Stimulated activated CD8-positive, alpha-beta memory T cell treated with anti-CD3 and anti-CD28 coated beads, Interleukin-7, amount 100 ng/mL, for 4 hours (primary cell): ENCODE data around the gene TTI1.
"Not testable (repeated sequence)": the region's sequence is repeated elsewhere in the genome, so short reads cannot be mapped to it uniquely, and the experiment has no call there.

Experiments
- DNase-seq, 2 donors: peaks; one replicate each; pipeline ENCODE4 v3.0.0-alpha.2; 2020; ENCODE audit warnings: low read depth in 2 of 2

TTI1 gene

DNA sequence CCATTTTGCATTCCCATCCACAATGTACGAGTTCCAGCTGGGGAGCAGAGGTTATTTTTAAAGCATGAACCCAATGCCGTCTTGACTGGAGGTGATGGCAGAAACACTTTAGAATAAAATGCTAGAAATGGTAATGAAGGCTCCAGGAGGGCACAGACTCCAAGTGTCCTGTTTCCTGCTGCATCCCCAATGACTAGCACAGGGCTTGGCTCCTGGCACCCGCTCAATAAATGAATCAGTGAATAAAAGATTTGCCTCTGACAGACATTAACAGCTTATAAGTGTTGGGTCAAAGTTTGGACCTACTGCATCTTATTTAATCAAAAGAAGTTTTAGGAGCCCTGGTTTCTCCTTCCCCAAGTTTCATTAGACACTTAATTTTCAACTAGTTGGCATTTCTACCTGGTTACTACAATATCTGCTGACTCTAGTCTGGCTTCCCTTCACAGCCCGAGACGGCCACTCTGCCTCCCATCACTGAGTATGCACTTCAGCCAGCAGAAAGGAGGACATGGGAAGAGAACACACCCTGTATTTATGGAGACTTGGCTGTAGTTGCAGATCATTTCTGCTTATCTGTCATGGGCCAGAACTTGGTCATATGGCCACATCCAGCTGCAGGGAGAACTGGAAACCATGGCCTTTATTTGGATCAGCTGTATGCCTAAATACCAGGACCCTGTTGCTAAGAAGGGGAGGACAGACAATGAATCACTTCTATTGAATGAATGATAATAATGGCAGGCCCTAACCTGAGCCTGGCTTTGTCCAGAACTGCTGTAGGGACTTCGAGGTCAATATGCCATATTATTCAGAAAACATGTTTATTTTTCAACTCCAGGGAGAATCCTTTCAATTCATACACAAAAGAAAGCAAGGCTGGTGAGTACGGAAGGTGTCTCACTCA is 63.1 kb downstream of the TTI1 start:
- no peak for DNase-seq

DNA sequence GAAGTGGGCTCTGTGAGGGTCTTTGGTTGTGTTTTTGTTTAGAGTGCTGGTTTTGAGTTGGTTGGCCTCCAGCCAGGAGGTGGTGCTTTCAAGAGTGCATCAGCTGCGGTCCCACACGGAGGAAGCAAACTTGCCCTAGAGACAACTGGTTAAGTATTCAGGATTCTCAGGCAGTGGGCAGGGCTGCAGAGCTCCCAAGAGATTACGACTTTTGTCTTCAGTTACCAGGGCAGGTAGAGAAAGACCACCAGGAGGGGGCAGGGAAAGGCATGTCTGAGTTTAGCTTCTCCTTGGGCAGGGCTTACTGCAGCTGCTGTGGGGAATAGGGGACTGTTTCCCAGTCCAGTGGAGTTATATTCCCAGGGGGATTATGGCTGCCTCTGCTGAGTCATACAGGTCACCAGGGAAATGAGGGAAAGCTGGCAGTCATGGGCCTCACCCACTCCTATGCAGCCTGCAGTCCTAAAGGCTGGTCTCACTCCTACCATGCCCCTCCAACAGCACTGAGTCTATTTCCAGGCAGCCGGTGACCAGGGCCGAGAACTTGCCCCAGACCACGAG is 64.3 kb downstream of the TTI1 start:
- DNase-seq = no peak

DNA sequence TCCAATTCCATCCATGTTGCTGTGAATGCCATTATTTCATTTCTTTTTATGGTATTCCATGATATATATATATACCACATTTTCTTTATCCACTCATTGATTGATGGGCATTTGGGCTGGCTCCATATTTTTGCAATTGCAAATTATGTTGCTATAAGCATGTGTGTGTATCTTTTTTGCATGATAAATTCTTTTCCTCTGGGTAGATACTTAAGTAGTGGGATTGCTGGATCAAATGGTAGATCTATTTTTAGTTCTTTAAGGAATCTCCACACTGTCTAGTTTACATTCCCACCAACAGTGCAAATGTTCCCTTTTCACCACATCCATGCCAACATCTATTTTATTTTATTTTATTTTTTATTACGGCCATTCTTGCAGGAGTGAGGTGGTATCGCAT is 69.8 kb downstream of the TTI1 start:
- DNase-seq = not testable (repeated sequence)

DNA sequence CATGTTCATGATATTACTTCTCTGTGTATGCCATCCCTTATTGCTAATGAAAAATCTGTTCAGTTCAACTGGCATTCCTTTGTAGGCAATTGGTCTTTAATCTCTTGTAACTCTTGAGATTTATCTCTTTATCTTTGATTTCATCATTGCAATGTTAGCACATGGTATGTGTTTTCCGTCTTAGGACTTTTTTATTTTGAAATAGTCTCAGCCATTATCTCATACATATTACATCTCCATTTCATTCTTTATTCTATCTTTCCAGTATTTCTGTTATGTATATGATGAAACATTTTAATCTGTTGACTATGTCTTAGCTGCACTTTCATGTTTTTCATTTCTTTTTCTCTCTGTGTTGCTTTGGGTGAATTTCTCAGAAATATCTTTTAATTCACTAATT is 72.2 kb downstream of the TTI1 start:
- no peak for DNase-seq

DNA sequence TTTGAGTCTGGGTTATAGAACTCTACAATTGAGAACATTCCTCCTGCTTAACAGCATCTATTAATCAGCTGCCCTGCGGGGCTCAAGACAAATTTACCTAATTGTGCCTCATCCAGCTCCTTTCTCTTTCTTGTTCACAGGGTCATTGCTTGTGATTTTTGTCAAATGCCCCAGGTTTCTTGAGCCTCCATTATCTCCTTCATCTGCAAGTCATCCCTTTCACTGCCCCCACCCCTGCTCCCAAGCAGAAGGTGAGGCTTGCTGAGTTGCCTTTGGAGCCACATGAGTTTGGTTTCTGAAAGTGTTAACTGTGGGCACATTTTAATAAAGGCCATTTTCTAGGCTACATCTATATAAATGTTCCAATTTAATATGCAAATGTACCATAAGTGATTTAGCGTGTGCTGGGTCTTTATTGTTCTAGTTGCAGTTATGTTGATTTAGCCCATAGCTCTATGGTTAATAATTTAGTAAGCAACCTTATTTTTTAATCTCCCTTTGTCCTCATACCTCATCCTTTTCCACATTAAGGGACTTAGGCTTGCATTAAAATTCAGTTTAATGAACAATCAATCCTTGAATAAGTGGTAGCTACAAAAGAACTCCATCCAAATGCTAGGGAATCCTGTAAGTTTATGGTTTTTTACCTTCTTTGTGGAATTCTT is 74.3 kb downstream of the TTI1 start:
- no peak for DNase-seq

DNA sequence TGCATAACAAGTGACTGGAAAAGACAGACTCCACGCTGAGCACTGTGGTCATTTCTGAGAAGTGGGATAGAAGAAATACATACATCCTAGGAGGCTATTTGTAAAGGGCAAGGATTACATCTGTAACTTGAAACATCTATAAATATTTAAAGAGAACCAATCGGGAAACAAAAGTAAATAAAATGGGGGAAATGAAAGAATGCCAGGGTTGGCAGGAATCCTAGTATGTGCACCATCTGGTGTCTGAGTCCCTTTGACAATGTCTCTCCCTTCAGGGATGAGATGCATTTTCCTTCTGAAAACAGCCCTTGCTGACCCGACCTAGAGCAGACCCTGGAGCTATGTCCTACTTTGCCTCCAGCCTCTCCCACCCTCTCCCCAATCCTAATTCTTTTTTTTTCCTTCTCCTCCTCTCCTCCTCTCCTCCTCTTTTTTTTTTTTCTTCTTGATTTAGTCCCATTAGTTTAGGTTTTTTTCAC is 77.1 kb downstream of the TTI1 start:
- no peak for DNase-seq

DNA sequence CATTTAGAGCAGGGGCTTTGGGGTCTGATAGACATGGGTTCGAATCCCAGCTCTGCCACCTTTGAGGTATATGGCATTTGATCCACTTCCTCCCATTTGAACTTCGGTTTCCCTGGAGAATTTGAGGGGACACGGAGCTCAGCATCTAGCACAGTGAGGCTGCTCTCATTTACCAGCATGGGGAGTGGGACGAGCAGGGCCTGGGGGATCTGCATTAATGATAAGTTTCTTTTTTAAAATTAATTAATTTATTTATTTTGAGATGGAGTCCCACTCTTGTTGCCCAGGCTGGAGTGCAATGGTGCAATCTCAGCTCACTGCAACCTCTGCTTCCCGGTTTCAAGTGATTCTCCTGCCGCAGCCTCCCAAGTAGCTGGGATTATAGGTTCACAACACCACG is 77.7 kb downstream of the TTI1 start:
- no peak for DNase-seq

DNA sequence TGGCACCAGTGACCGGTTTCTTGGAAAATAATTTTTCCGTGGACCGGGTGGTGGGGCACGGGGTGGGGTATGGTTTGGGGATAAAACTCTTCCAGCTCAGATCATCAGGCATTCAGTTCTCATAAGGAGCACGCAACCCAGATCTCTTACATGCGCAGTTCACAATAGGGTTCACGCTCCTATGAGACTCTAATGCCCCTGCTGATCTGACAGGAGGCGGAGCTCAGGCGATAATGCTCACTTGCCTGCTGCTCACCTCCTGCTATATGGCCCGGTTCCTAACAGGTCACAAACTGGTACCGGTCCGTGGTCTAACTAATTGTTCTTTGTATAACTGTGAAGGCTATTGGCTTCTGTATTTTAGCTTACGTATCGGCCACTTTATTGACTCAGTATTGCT is 78.6 kb downstream of the TTI1 start:
- no peak for DNase-seq

DNA sequence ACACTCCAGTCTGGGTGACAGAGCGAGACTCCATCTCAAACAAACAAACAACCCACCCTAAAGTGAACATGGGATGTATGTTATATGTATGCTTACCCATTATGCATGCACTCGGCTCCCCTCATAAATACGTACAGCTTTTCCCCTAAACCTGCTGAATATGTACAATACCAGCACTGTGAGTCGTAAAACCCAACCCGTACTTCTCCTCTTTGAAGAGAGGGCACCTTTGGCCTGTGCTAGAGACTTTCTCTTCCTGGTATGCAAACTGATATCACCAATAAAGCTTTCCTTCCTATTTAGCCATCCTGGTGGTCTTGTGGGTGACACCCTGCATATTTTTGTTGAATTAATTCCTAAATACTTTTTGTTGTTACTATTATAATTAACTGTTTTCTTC is 79.1 kb downstream of the TTI1 start:
- DNase-seq = no peak

DNA sequence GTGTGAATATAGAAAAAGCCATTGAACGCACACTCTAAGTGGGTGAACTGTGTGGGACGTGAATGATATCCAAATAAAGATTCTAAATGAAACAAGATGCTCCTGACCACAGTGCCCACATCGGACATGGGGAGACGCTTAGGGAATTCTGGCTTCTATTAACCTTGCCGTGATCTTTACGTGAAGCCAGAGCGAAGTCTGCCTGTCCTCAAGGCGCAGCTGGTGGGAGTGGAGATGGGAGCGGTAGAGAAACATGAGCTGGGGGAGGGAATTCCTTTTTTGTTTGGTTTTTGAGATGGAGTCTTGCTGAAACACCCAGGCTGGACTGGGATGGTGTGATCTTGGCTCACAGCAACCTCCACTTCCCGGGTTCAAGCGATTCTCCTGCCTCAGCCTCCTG is 84.3 kb downstream of the TTI1 start:
- DNase-seq = no peak

DNA sequence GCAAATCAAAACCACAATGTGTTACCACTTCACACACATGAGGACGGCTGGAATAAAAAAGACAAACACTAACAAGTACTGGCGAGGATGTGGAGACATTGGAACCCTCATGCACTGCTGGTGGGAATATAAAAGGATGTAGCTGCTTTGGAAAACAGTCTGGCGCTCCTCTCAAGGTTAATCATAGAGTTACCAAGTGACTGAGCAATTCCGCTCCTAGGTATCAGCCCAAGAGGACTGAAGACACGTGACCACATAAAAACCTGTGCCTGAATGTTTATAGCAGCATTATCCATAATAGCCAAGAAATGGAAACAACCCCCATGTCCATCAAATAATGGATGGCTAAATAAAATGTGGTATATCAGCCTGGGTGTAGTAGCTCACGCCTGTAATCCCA is 85.3 kb downstream of the TTI1 start:
- no peak for DNase-seq

DNA sequence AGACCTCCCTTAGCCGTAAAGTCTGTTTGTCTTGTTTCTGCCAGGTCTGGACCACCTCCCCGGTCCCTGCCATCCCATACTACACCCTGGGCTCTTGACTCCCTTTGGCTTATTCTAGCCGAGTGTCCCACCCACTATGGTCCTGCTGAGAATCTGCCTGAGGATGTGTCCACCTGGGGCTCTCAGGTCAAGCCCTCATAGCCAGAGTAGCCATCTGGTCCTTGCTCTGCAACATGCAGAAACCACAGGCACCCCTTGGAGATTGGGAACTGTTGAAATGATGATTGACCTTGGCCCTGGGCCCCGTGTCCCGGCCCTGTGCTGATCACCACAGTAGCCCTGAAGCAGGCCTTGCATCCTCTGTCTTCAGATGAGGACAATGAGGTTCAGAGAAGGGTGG is 86.3 kb downstream of the TTI1 start:
- DNase-seq = no peak

DNA sequence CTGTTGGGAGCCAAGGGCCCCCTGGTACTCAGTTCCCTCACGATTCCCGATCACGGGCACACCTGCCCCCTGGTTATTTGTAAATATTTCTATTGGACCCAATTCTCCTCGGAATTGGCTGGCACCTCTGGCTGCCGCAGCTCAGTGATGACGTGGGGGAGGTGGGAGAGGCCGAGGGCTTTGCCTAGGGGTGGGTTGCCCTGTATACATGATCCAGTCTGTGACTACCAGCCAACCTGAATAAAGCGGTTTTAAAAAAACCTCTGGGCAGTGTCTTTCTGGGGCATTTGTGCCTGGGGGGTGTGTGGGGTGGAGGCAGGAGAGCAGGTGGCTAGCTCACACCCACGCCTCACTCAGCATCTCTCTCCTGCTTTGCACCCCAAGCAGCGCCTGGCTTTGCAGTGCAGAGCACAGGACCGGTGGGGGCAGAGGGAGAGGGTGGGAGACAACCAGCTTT is 88.1 kb downstream of the TTI1 start:
- DNase-seq = no peak

DNA sequence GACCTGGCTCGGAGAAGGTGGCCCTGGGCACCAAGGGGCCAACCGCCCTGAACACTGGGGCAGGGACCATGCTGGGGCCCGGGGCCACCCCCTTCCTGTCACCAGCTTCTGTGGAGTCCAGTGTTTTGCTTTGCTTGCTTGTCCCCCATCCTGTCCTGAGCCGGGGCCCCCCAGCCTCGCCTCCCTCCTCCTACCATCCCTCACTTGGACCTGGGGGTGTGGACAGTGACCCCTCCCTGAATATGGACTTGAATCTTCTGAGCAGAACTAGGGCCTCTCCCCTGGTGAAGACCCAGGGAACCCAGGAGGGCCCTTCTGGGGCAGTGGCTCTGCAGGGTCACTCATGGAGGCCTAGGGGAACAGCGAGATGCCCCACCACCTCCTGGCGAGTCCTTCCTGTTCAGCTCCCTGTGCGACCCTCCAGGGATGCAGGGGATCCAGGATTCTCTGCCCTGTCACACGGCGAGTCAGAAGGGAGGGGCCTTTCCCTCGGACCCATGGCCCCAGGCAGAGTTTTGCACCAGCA is 88.7 kb downstream of the TTI1 start:
- no peak for DNase-seq

DNA sequence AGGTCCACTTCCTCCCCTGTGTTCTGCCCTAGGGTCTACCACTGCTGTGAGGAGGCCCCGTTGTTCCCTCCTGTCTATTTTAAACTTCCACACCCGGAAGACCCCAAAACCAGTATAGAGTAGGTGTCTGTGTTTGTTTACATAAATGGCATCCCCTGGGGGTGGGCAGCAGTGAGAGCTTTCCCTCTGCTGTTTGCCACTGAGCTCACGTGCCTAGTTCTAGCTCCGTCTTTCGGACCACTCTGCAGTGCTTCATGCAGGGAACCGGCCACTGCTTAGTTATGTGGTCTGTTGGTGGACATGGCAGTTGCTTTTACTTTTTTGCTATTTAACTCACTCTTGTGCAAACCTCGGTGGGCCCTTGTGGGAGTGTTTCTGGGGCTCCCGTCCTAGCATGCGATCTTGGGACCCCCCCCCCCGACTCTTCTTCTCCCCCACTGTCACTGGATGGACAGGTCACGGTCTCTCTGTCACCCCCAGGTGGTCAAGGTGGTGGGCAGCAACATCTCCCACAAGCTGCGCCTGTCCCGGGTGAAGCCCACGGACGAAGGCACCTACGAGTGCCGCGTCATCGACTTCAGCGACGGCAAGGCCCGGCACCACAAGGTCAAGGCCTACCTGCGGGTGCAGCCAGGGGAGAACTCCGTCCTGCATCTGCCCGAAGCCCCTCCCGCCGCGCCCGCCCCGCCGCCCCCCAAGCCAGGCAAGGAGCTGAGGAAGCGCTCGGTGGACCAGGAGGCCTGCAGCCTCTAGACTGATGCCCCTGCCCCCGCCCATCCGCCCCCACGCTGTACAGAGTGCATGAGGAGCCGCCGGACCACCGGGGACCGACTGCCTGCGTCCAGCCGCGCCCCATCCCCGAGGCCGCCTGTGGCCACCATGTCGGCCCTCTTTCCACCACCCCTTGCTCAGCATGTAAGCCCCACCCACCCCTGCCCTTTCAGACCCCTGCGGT is 89.5 kb downstream of the TTI1 start:
- no peak for DNase-seq

DNA sequence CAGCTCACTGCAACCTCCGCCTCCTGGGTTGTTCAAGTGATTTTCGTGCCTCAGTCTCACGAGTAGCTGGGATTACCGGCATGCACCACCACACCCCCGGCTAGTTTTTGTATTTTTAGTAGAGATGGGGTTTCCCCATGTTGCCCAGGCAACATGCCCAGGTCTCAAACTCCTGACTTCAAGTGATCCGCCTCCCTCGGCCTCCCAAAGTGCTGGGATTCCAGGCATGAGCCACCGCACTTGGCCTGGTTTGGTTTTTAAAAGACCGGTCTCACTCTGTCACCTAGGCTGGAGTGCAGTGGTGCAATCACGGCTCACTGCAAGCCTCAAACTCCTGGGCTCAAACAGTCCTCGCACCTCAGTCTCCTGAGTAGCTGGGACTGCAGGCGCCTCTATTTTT is 90.2 kb downstream of the TTI1 start:
- DNase-seq = no peak

DNA sequence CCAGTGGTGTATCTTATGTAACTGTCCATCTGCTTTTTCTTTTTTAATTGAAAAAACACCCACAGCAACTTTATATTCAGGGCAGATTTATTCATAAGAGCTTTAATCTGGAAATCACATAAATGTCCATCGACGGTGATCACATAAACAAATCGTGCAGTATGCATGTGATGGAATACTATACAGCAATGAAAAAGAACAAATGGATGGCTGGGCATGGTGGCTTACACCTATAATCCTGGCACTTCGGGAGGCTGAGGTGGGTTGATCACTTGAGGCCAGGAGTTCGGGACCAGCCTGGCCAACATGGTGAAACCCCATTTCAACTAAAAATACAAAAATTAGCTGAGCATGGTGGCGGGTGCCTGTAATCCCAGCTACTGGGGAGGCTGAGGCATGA is 91.3 kb downstream of the TTI1 start:
- no peak for DNase-seq

DNA sequence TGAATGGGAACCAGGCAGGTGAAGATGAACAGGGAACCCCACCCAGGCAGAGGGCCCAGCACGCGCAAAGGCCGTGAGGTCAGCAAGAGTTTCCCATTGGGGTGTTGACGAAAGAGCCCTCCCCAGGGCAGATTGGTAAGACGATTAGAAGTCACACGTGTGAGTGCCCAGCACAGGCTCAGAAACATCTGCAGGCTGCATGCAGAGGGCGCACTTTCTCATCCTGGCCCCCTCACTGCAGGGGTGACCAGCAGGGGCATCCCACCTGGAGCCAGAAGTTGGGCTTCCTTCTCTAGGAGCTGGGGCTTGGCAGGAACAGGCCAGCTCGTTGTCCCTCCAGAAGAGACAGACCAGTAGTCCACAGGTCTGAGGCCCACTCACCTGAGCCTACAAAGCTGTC is 91.9 kb downstream of the TTI1 start:
- no peak for DNase-seq

DNA sequence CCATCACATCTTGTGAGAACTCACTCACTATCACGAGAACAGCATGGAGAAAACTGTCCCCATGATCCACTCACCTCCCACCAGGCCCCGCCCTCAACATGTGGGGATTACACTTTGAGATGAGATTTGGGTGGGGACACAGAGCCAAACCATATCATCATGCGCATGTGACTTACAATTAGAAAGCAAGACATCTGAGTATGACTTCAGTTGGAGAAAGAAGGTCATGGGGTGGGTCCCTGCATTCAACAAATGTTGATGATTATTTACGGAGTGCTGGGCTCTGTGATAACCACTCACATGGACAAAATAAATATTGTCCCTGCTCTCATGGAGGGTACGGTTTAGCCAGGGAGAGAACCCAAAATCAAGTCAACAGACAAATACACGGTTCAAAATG is 92.4 kb downstream of the TTI1 start:
- no peak for DNase-seq

DNA sequence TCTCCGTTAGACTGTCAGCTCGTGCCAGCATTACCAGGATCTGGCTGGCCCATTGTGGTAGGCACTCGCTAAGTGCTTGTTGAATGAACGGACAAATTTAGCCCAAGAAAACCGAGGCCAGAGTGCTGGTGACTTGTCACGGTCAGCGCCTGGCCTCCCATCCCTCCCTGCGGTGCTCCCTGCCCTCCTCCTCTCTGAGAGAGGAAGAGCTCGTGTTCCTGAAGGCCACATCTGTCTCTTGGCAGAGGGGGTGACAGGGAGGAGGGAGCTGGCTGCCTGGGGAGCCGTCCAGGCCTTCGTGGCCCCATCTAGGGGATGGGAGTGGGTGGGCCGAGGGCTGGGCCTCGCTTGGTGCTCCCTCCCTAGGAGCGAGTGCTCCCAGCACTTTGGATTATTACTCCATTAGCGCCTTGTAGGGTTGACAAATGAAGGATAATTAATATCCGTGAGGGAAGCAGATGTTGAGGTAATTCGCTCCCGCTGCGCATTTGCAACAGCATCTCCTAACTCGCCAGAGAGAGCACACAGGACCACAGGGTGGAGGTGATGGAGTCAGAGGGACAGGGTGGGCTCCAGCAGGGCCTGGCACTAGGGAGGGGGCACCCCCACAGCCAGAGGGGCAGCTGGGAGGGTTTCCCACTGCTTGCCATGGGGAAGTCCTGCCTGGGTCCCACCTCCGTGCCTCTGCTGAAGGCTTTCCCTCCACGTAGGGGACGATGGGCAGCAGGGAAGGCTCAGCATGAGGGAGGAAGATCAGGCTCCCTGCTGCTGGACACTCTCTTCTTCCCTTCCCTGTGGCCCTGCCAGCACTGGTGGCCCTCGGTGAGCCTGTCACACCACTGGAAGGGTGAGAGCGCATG is 93.3 kb downstream of the TTI1 start:
- DNase-seq = no peak
